GM12873 (cell line): ENCODE results near the gene AGAP1.

Experiments used
- CTCF ChIP-seq: IDR thresholded peaks from 2 replicates; pipeline ENCODE4 v1.5.1; 2012; ENCODE audit warnings: low read depth, mild to moderate bottlenecking, moderate library complexity, low read length, control low read depth; ENCODE audit not compliant: insufficient read depth; ENCODE audit errors: missing control alignments

Gene AGAP1

DNA sequence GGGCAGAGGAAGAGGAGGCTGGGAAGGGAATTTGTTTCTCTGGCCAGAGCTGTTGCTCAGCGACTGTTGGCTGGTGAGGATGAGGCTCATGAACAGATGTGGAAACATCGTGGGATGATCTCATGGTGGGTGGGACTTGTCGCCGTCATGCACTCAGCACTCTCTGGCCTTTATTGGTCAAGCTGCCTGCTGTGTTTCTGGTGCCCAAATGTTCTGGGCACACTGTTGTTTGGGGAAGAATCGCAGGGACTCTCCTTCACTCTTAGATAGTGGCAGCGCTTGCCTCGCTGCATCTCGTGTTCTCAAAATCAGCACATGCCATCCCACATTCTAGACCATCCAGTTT lies 145.6 kb downstream of the AGAP1 start:
- TF ChIP-seq CTCF: no peak

DNA sequence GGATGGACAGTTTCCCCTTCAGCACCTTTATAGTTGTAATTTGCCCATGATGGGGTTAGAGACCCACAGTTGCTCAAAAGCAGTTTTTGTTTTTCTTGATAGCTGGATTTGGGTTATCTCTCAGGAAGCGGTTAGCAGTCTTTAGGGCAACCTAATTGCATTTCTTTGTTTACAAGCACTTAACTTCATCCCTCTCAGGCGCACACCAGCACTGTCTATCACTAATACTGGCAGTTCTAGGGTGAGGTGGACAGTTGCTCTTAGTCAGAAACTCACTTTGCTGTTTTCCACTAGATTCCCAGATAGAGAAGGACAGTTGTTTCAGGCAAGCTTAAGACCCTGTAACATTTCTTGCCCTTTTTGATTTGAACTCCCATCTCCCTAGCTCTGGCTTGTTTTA lies 146.0 kb downstream of the AGAP1 start:
- TF ChIP-seq CTCF: no peak

DNA sequence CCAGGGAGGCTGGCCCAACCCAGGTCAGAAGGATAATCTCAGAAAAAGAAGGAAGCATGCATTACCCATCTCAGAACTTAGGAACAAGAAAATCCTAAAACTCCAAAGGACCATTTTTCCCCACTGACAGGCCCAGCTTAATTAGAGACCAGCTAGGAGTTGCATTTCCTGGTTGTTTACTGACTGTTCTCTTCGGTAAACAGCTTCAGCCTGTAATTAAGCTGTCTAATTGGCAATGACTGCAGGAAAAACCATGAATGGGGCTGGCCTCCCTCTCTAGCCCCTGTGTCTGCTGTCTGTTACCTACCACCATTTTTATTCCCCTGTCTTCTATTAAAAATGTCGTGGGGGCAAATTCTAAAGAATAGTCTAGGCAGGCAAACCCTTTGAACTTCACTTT lies 146.5 kb downstream of the AGAP1 start:
- TF ChIP-seq CTCF: no peak

- TF ChIP-seq CTCF: no peak
Measured at GRCh38 chr2:235640926-235641723, 147.3 kb downstream of the AGAP1 start.

GRCh38 chr2:235641956-235642355 lies 148.1 kb downstream of the AGAP1 start:
- TF ChIP-seq CTCF: no peak

DNA sequence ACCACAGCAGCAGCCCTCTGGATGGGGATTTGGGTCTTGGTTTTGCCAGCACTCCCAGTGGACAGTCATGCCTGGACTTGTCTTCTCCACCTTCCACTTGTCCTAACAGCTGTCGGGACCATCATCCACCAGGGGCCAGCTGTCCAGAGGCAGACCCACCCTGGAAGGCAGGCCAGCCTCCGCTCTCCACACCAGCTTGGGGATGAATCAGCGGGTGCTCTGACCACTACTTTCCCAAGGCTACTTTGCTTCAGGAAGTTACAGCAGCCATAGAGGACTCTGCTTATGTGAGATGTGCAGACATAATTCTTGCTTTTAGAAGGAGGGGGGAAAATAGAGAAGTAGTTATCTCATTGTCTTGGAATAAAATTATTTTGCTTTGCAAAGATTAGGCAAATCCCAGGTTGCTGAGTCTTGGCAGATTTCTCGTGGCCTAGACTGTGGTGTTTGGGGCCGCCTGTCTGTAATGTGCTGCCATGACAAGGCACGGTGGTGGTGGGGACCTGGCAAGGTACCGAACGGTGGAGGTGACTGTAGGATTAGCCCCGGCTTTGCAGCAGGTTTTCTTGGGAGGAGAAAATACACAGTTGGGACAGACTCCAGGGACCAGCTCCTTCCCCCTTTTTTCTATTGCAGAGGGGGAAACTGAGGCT lies 148.7 kb downstream of the AGAP1 start:
- TF ChIP-seq CTCF: no peak

DNA sequence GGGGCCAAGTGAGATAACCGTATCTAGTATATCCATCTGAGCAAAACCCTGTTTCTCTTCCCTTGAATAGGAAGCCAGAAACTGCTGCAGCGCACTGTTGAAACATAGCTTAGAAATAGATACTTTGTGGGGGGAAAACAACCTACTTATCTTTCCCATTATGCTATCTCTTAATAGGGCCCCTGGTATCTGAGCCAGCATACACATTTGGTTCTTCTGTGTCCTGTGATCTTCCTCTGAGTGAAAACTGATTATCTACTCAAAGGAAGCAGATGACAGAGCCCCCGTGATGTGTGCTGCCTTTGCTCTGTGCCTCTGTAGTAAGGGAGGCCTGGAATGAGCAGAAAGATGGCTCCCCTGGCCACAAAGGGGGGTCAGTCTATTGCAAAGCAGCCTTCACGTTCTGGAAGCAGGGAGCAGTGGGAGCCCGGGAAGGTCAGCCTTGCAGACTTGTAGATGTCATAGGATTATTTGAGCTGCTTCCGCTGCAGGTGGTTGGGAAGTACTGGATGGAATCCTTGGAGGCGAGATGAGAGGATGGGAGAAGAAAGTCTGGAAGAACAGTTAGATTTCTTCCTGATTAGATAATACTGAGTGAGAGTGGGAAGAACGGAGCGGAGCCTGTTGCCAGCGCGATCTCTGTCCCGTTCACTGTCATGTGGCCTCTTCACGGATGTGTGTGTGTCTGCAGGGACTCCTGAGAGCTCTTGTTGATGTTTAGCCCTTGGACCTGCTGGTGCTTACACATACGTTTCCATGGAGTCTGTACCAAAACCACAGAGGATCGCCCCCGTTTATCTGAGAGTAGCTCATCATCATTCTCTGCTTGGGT lies 150.1 kb downstream of the AGAP1 start:
- no peak for TF ChIP-seq CTCF
